IMR-90 (cell line): ENCODE results near the gene FOXN4.

ENCODE experiments used
- BHLHE40 ChIP-seq: fragments of 150-350 bp; IDR thresholded peaks from 2 replicates; pipeline ENCODE4 v1.6.1; 2016; ENCODE audit warnings: mild to moderate bottlenecking, low read depth, low read length
- CEBPB ChIP-seq: IDR thresholded peaks from 2 replicates; pipeline ENCODE4 v1.6.1; 2012; ENCODE audit warnings: low read depth, low read length, improper control_type of control experiment
- FOS ChIP-seq: fragments of 150-350 bp; IDR thresholded peaks from 2 replicates; pipeline ENCODE4 v1.6.1; 2016; ENCODE audit warnings: low read depth, low read length
- MAFK ChIP-seq: IDR thresholded peaks from 2 replicates; pipeline ENCODE4 v1.6.1; 2012; ENCODE audit warnings: low read depth, low read length, improper control_type of control experiment
- MXI1 ChIP-seq: IDR thresholded peaks from 2 replicates; pipeline ENCODE4 v1.6.1; 2012; ENCODE audit warnings: low read depth, mild to moderate bottlenecking, low read length, moderate library complexity, borderline replicate concordance
- POLR2A ChIP-seq: IDR thresholded peaks from 2 replicates; pipeline ENCODE4 v1.6.1; 2012; ENCODE audit warnings: mild to moderate bottlenecking, low read depth, low read length
- RAD21 ChIP-seq: IDR thresholded peaks from 2 replicates; pipeline ENCODE4 v1.6.1; 2012; ENCODE audit warnings: low read length, improper control_type of control experiment
- RCOR1 ChIP-seq: IDR thresholded peaks from 2 replicates; pipeline ENCODE4 v1.6.1; 2012; ENCODE audit warnings: mild to moderate bottlenecking, low read length, improper control_type of control experiment; ENCODE audit not compliant: insufficient replicate concordance
- RFX5 ChIP-seq: IDR thresholded peaks from 2 replicates; pipeline ENCODE4 v1.8.0; 2012; ENCODE audit warnings: low read depth, mild to moderate bottlenecking, low read length, moderate library complexity
- SMC3 ChIP-seq: fragments of 150-350 bp; IDR thresholded peaks from 2 replicates; pipeline ENCODE4 v1.6.1; 2016; ENCODE audit warnings: low read depth, mild to moderate bottlenecking, antibody characterized with exemption, low read length, moderate library complexity
- TF ChIP-seq, protein P1 (sequence below): conservative IDR thresholded peaks from 2 replicates; pipeline ENCODE4 v1.5.1; 2012; ENCODE audit warnings: mild to moderate bottlenecking, low read depth, low read length, improper control_type of control experiment

DNA sequence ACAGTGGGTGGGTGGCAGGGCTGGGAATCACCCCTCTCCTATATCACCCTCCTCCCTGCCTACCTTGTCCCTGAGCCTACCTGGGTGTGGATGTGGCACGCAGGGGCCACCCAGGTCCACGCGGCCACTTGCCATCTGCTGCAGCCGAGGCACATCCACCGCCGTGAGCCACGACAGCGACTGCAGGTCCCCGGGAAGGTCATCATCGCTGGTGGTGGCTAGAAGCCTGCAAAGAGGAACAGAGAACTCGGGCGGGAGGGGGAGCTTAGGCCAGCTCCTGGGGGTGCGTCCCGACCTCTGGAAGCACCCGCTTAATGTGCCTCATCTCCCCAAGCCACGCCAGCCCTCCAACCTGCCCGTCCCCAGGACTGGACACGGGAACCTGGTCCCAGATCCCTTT, 19.0 kb downstream of the FOXN4 start:
- TF ChIP-seq, protein P1, sequence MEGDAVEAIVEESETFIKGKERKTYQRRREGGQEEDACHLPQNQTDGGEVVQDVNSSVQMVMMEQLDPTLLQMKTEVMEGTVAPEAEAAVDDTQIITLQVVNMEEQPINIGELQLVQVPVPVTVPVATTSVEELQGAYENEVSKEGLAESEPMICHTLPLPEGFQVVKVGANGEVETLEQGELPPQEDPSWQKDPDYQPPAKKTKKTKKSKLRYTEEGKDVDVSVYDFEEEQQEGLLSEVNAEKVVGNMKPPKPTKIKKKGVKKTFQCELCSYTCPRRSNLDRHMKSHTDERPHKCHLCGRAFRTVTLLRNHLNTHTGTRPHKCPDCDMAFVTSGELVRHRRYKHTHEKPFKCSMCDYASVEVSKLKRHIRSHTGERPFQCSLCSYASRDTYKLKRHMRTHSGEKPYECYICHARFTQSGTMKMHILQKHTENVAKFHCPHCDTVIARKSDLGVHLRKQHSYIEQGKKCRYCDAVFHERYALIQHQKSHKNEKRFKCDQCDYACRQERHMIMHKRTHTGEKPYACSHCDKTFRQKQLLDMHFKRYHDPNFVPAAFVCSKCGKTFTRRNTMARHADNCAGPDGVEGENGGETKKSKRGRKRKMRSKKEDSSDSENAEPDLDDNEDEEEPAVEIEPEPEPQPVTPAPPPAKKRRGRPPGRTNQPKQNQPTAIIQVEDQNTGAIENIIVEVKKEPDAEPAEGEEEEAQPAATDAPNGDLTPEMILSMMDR: no peak
- TF ChIP-seq FOS (no peak), RFX5 (no peak), BHLHE40 (no peak), CEBPB (no peak), POLR2A (no peak), RCOR1 (no peak), RAD21 (no peak), MXI1 (no peak), SMC3 (no peak), MAFK (no peak)
